Activated T-cell treated with anti-CD3 and anti-CD28 coated beads for 1 hour (primary cell): ENCODE data around the gene CORIN.
A peak's percentile ranks its signal among the peaks of the same experiment; 100 is the strongest.

Experiments
- DNase-seq: peaks from one replicate; pipeline ENCODE4 v3.0.0-alpha.2; 2020; ENCODE audit warnings: low read depth

Gene CORIN

GRCh38 chr4:47690611-47691010 is 147.3 kb downstream of the CORIN start:
- DNase-seq: no peak

DNA sequence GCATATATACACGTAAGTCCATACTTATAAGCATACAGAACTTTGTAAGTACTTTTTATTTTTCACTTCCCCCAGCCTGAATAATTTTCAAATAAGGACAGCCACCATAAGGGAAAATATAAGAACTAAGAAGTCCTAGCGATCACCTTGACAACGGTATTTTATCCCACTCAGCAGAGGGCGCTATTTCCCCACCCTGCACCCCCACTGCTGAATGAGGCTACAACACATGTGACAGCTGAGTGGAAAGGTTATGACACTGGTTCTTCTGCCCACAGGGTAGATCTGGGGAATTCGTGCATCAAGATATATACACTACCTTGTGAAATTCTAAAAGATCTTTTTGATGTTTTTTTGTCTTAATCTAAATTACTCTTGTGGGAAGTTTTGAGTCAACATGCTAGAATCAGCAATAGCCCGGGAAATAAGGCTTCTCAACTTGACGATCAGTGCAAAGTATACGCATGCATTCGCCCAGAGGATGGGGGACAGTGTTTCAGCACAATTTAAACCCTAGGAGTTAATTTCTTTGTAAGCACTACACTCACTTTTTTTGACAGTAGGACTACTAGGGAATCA is 151.5 kb downstream of the CORIN start:
- peak; percentile 29 for DNase-seq

DNA sequence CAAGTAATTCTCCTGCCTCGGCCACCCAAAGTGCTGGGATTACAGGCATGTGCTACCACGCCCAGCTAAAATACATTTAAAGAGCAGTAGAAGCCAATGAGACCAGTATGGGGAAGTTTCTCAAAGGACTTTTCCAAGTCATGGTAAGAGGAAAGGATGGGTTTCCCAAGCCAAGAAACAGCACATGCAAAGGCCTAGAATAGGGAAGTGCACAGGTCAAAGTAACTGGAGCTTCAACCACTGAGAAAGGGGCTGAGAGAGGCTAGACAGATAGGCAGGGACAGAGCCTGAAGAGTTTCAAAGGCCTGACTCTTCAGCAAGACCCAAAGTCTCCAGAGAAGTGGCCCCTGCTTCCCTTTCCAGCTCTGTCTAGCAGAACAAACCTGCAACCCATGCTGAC is 162.1 kb downstream of the CORIN start:
- DNase-seq: no peak

DNA sequence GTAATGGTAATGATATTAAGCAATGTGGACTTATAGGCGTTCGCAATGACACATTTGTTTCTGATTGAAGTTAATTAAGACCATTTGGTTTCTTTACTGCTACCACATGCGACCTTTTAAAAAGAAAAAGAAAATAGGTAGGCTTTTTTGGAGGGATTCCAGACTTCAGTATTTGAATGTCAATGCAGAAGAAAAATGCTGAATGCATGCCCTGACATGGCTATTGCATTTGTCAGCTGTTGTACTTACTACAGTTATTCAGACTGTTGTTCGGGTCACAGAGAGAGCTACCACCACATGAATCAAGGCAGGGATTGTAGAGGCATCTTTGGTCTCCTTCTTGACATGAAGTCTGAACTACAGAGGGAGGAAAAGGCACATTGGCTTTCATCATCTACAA is 163.7 kb downstream of the CORIN start:
- DNase-seq: no peak

DNA sequence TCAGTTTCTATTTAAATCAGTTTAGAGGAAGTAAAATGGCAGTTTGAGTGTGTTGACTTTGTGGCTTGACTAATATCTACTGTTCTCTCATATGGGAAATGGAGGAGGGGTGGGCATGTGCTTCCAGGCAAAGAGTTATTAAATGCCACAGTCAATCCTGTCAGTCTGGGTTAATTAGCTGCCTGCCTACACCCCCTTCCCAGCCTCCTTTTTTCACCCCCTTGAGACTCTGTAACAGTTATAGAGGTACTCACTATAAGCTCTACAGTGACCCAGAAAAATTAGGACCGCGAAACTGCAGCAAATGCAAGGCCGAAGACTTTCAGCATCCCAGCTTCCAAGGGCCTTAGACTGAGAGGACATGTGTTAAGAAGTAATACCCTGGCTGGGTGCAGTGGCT is 165.2 kb downstream of the CORIN start:
- DNase-seq: no peak

GRCh38 chr4:47669946-47670345 is 167.9 kb downstream of the CORIN start:
- no peak for DNase-seq

- no peak for DNase-seq
Observed at GRCh38 chr4:47668810-47669408, 169.0 kb downstream of the CORIN start.

GRCh38 chr4:47668256-47668655 is 169.6 kb downstream of the CORIN start:
- no peak for DNase-seq

GRCh38 chr4:47667552-47667951 is 170.3 kb downstream of the CORIN start:
- no peak for DNase-seq

DNA sequence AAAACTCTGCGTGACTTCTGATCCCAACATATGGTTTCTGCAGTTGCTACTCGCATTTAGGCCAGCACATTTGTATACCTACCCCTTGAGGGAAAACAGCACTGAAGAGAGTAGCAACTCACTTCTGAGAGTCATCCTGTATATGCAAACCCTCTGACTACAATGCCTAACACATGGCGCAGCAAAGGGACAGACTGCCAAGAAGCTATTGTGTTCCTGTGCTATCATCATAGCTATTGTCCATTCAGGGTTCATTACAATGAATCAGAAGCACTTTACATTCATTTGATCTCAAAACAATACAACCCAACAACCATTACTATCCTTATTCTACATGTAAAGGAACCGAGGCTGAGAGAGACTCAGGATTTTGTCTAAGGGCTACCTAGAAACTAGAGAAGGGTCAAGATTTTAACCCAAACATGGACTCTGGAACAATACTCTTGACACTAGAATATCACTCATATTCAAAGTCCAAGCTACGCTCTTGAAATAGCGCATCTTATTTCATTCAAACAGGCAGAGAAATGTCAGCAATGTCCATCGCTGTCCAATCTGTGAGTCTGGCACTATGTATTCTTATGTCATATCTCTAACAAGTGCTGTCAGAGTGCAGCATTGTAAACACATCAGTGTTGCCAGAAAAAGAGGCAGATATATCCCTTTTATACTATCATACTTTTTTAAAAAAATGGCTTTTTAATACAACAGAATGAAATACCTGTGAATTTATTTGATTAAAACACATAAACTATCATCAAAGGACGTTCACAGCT is 173.6 kb downstream of the CORIN start:
- DNase-seq: no peak

- no peak for DNase-seq
Observed at GRCh38 chr4:47662975-47663374, 174.9 kb downstream of the CORIN start.

- no peak for DNase-seq
Observed at GRCh38 chr4:47661741-47662140, 176.1 kb downstream of the CORIN start.

- DNase-seq: no peak
Observed at GRCh38 chr4:47659342-47659741, 178.5 kb downstream of the CORIN start.

GRCh38 chr4:47654972-47655693 is 182.7 kb downstream of the CORIN start:
- DNase-seq: no peak

DNA sequence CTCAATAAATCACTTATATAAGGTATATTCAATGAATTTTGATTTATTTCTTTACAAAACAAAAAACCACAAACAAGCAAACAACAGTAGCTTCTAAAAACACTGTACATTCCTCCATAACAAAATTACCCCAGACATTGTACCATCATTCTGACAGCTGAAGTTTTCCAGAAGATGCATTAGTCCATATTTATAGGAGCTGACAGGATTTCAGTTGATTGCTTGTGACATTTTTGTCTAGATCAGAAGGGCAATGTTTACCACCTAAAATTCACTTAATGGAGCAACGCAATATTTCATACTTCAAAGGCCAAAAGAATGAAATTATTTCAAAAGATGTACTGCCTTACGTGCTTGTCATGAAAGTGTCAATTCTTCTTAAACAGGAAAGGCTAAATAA is 185.8 kb downstream of the CORIN start:
- no peak for DNase-seq

GRCh38 chr4:47651231-47651630 is 186.6 kb downstream of the CORIN start:
- no peak for DNase-seq

DNA sequence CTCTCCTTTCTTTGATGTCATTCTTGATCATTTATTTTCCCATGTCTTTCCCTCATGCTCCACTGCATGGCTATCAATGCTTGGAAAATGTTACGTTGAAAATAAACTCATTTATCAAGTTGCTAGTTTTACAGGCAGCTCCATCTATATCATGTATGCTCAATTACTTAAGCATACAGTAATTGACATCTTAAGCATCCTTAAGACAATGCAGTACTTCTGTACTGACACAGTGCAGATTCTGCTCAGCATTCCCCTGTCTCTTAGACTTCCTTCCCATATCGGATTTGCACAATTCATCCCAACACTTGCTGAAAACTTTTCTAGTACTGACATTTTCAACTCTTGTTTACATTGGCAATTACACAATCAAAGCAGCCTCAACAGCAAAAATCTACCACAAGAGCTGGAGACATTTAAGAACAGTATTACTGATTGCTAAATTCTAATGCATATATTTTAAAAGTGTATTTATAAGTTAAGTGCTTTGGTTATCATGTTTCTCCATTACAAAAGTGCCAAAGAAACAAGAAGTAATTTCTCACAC is 187.2 kb downstream of the CORIN start:
- DNase-seq: no peak

DNA sequence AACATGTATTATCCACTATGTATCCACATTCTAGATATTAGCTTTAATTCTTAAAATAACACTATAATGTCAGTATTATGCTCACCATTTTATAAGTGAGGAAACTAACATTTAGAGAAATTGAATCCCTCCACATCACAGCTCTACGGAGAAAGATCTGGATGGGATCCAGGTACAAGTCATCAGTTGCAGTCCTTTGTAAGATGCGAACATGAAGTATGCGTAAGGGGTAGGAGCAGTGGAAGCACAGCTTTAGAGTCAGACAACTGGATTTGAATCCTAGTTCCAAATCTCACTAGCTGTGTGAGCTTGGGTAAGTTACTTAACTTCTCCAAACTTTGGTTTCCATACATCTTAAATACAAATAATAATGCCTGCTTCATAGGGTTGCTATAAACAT is 190.3 kb downstream of the CORIN start:
- no peak for DNase-seq

DNA sequence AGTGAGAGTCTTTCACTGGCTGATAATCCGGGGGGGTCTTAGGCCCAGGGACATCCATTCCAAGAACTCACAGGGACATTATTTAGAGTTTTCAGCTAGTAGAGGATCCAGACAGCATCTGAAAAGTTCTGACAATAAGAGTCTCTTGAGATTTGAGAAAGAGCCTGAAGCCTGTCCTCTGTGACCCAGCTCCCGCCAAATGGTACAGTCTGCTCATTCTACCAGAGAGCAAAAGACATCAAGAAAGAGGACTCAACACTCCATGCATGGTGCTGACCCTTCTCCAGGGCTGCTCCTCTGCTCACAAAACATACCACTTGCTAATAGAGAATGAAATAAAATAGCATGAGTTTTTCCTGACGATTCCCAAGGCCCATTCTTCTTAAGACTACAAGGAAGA is 190.8 kb downstream of the CORIN start:
- DNase-seq: no peak

DNA sequence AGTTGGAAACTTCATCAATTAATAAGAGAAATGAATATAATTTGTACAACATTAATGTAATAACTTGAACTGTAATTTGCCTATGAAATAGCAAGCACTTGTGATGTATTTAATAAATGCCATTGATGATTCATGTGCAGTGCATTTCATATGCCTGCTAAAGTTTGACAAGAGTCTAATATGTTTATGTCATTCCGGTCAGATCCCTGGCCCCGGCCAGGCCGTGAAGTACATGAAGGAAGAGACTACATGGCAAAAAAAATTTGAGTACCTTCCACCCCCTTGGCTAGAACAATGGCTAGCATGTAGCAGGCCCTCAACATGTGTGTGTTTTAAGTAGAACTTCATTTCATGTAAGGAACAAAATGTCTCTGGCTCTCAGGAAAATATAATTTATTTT is 191.5 kb downstream of the CORIN start:
- DNase-seq: no peak

DNA sequence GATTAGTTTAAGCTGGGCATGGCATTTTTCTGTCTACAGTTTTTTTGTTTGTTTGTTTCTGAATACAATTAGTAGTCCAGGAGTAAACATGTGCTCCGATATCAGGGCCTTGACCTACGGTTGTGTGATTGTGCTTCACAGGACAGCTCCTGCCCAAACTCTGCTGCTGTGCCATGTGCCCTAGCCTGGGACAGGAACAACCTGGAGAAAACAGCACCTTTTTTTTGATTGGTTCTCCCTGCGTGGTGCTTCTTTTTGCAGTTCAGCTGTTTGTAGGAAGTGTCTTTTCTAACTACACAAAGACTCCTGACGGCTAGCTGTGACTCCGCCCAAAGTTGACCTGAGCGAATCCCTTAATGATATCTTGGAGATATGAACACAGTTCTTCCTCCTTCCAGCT is 194.0 kb downstream of the CORIN start:
- no peak for DNase-seq

- no peak for DNase-seq
Observed at GRCh38 chr4:47642985-47643760, 194.7 kb downstream of the CORIN start.
